GM10266 (cell line): Measurements from ENCODE around the gene SH3BP5L.
"Not testable (repeated sequence)": the region's sequence is repeated elsewhere in the genome, so short reads cannot be mapped to it uniquely, and the experiment has no call there.

Experiments used
- DNase-seq: peaks from one replicate; pipeline ENCODE4 v3.0.0; 2012; ENCODE audit errors: extremely low spot score
- TF ChIP-seq, protein P1 (sequence below): IDR thresholded peaks from 2 replicates; pipeline ENCODE4 v1.5.1; 2012; ENCODE audit warnings: mild to moderate bottlenecking, low read depth; ENCODE audit not compliant: control insufficient read depth, insufficient read depth; ENCODE audit errors: missing control alignments

Gene SH3BP5L

DNA sequence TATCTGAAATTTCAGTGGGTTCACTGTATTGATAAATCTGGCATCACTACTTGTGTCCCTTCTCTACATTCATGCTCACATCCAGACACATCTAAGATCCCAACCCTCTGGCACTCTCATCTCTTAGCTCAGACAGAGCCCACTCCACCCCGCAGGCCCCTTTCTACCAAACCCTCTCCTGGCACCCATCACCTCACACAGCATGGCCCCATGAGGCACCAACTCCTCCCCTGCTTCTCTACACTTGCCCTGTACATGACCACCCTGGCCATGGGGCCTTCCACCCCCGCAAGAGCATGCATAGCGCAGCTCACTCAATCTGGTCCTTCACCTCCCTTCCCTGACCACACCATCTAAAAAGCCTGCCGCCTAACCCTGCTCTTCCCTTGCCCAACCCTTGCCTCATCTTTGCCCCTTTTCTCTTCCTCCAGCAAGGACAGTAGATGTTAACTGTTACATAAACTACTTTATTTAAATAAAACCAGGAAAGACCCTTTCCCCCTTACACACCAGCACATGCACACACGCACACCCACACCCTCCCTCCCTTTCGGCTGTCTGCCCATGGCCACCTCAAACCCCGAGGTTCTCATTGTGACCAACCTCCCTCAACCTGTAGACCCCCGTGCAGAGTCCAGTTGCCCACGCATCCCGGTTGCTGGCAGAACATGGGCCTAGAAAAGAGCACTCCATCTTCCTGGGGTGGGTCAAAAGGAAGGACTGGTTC, 15.6 kb downstream of the SH3BP5L start:
- no peak for DNase-seq
- TF ChIP-seq, protein P1, sequence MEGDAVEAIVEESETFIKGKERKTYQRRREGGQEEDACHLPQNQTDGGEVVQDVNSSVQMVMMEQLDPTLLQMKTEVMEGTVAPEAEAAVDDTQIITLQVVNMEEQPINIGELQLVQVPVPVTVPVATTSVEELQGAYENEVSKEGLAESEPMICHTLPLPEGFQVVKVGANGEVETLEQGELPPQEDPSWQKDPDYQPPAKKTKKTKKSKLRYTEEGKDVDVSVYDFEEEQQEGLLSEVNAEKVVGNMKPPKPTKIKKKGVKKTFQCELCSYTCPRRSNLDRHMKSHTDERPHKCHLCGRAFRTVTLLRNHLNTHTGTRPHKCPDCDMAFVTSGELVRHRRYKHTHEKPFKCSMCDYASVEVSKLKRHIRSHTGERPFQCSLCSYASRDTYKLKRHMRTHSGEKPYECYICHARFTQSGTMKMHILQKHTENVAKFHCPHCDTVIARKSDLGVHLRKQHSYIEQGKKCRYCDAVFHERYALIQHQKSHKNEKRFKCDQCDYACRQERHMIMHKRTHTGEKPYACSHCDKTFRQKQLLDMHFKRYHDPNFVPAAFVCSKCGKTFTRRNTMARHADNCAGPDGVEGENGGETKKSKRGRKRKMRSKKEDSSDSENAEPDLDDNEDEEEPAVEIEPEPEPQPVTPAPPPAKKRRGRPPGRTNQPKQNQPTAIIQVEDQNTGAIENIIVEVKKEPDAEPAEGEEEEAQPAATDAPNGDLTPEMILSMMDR: no peak

DNA sequence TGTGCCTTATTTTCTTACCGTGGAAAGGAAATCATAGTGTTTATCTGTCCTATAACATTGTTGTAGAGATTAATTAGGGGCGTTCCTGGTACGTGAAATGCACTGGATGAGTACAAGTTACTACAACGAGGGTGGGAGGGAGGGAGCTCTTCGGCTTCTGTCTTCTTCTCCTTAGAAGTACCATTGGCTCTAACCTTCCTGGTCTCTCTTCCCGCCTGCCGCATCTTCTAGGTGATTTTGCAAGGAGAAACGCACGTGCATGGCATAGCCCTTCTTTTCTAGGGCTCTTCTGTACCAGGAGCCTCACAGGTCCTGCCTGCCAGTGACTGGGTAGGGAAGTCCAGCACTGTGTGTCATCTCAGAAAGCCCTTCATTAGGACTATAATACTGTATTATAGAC, 16.8 kb downstream of the SH3BP5L start:
- TF ChIP-seq, protein P1: no peak
- no peak for DNase-seq

DNA sequence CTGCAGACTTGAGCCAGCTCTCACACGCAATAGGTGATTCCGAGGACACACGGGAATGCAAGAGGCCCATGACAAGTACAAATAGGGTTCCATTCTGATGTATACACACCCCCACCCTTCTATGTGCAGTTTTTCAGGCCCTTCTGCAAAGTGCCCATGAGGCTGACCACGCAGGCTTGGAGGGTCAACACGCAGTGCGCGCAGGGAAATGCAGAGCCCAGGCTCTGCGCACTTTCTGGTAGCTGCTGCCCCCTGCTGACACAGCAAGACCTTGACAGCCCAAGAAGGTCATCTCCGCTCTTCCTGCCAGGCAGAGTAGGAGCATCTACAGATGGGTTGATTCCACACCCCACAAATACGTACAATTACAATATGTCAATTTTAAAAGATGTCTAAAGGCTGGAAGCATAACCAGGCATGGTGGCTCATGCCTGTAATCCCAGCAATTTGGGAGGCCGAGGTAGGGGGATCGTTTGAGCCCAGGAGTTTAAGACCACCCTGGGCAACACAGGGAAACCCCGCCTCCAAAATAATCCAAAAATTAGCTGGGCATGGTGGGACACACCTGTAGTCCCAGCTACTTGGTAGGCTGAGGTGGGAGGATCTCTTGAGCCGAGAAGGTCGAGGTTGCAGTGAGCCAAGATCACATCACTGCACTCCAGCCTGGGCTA, 18.5 kb downstream of the SH3BP5L start:
- peak; percentile 76 for DNase-seq
- TF ChIP-seq, protein P1: peak; percentile 96

DNA sequence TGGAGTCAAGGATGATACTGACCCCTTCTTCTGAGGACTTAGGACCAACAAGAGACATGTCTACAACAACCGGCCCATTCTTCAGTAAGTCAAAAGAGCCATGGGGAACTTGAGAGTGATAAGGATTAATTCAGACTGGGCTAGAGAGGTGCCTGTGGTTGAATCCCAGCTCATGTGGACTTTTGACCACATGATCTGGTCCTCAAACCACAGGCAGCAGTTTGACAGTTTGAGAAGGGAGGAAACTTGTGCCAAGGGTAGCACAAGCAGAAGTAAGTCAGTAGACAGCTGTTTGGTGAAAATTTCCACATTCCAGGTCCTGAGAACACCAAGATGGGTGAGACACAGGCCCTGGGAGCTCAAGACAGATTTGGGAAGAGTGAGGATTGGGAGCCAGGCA, 19.8 kb downstream of the SH3BP5L start:
- TF ChIP-seq, protein P1: no peak
- no peak for DNase-seq

DNA sequence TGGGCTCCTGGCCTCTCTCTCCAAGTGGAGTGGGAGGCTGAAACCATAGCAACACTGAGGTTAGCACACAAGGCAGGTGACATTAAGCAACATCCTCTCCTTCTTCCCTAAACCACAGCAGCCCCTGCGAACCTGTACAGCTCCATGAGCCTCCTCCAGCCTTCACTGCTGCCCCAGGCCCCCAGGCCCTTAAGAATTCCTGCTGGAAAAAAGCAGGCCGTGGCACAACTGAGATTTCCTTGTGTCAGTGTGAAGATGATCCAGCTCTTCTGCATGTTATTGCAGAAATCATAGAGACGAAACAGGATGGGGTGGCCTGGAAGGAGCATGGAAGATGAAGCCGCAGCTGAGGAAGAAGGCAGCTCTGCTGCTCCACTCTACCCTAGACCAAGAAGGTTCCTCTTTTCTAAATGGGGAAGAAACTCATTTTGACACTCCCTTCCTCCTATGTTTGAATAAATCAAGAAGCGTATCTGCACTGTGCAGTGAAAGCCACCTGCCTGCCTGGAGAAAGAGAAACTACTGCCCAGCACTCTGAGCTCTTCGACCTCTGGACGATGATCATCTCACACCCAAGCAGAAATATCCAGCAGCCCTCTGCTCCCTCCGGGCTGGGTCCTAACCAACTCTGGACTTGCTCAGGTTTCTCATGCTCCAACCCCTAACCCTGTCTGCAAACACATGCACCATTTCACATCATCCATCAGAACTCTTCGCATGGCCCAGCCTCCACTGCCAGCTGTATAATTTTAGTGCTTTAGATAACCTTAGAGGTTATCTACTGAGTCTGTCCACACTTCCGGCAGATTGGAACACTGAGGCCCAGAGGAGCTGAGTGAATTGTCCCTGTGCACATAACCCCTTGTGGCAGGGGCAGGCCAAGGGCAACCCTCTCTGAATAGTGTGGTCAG, 20.7 kb downstream of the SH3BP5L start:
- peak; percentile 70 for DNase-seq
- TF ChIP-seq, protein P1: no peak

DNA sequence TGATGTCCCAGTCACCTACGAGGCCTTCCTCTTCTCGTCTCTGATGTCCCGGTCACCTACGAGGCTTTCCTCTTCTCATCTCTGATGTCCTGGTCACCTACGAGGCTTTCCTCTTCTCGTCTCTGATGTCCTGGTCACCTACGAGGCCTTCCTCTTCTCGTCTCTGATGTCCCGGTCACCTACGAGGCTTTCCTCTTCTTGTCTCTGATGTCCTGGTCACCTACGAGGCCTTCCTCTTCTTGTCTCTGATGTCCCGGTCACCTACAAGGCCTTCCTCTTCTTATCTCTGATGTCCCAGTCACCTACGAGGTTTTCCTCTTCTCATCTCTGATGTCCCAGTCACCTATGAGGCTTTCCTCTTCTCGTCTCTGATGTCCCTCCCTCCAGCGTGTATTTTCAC, 22.2 kb downstream of the SH3BP5L start:
- not testable (repeated sequence) for DNase-seq

DNA sequence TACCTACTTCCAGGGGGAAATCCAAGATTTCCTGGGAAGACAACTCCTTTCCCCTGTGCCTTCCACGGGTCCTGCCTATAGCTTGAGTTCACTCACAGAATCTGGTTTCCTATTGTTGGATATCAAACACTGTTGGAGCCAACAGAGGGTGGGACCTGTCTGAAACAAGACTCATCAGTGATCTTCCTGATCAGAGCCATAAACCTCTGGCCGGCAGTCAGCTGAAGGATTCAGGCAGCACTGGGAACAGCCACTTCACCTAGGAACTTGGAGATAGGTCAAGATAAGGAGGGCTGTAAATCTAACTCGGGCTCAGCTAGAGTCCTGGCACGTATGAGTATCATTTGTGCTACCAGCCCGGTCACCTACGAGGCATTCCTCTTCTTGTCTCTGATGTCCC, 23.3 kb downstream of the SH3BP5L start:
- TF ChIP-seq, protein P1: no peak
- DNase-seq: no peak
